SHP77 treated with DMSO at 0.1 percent for 48 hours (cell line): ENCODE results near the gene NRROS.

Experiments
- DNase-seq: peaks from one replicate; lab custom pipeline; 2025; lab: John Stamatoyannopoulos, UW

Gene NRROS

DNA sequence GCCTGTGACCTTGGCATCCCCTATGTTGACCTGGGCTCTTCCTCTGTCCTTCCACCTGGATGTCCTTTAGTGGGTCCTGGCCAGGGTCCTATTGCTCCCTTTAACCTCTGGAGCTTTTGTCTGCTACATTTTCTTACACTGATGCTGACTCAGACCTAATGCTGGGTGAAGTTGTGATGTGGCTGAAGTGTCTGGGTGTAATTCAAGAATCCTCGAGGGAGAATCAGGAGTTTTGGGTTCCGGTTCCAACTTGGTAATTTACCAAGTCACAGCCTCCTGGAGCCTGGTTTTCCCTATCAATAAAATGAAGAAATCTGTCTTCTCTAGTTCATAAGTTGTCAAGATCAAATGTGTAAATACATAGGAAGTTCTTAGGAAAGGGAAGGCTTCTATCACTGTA, 46.9 kb downstream of the NRROS start:
- no peak for DNase-seq

DNA sequence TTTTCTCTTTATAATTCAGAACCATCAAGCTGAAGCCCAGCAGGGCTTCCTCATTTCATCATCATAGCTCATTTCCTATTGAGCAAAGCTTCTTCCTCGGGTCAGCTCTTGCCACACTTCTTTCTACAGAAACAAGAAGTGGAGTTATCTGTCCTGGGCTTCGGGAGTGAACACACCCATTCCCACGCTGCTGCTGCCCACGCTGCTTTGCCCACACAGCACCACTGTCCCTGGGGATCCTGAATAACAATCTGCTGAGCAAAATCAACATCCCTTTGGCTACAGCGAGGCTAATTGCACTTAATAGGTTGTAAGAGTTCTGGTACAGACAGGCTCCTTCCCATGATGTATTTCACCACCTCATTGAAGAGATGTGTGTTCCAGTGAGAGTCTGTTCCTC, 48.9 kb downstream of the NRROS start:
- no peak for DNase-seq

DNA sequence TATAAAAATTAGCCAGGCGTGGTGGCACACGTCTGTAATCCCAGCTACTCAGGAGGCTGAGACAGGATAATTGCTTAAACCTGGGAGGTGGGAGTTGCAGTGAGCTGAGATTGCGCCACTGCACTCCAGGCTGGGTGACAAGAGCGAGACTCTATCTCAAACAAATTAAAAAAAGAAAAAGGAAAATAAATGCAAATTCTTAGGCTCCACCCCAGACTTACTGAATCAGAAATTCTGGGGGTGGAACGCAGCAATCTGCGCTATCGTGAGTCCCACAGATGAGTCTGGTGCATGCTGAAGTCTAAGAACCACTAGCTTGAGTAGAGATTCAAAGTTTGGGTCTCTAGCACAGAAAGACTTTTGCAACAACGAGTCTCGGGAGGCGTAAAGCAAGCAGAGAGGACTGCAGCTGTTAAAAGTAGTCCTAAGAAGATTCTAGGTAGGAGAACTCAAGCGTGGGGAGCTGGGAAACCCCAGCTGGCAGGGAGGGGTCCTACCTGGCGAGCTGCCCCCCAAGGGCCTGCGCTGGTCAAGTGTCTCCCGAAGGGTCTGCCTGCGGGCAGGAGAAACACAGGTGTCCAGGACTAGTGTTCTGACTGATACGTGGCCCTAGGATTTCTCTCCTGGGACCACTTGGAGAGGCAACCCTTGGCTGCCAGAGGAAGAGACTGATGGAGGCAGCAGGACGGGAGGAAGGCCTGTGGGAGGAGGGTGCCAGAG, 50.6 kb downstream of the NRROS start:
- DNase-seq, result no peak

DNA sequence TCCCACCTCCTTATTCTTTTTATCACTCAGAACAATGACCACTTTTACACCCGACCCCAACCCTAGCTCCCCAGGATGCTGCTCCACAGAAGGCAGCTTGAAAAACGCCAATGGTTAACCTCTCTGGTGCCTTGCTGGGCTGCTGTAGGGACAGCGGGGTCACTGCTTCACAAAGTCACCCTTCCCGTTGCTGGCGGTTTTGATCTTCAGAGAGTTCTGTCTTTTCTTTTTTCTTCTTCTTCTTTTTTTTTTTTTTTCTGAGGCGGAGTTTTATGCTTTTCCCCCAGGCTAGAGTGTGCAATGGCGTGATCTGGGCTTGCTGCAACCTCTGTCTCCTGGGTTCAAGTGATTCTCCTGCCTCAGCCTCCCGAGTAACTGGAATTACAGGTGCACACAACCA, 51.9 kb downstream of the NRROS start:
- no peak for DNase-seq

DNA sequence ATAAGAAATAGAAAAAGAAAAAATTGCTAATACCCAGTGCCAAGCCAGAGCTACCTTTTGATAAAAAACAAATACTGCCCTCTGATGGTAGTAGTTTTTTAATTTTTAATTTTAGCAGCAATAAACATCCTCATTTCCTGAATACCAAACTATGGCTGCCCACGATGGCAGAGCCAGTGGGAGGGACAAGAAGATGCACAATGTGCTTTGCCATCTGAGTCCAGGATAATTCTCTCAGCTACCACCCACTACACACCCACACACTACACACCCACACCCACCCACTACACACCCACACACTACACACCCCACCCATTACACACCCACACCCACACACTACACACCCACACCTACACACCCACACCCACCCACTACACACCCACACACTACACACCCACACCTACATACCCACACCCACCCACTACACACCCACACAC, 54.7 kb downstream of the NRROS start:
- DNase-seq, result no peak

DNA sequence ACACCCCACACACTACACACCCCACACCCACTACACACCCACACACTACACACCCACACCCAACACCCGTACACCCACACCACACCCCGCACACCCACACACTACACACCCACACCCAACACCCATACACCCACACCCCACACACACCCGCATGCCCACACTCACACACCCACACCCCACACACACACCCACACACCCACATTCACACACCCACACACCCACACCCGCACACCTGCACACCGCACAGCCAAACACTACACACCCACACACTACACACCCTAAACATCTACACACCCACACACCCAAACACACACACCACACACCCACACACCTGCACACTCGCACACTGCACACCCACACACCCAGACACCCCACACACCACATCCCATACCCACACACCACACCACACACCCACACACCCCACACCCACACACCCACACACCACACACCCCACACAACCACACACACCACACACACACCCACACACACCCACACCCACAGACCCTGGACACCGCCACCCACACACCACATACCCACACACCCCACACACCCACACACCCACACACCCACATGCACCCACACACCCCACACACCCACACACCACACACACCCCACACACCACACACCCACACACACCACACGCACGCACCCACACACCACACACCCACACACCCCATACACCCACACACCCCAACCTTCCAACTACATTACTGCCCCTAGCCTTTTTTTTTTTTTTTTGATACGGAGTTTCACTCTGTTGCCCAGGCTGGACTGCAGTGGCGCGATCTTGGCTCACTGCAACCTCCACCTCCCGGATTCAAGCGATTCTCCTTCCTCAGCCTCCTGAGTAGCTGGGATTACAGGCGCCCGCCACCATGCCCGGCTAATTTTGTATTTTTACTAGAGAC, 55.7 kb downstream of the NRROS start:
- no peak for DNase-seq

DNA sequence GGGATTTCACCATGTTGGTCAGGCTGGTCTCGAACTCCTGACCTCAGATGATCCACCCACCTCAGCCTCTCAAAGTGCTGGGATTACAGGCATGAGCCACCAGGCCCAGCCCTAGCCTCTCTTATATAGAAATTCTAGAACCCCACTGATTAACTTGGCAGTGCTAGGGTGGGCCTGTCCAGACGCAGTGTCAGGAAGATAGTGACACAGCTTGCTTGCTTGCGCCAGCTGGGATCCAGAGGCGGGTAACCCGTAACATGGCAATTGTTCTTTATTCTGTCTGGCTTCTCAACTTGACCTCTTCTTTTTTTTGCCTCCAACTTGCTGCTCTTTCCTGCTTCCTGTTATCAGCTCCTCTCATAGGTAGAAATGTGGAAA, 56.3 kb downstream of the NRROS start:
- no peak for DNase-seq

DNA sequence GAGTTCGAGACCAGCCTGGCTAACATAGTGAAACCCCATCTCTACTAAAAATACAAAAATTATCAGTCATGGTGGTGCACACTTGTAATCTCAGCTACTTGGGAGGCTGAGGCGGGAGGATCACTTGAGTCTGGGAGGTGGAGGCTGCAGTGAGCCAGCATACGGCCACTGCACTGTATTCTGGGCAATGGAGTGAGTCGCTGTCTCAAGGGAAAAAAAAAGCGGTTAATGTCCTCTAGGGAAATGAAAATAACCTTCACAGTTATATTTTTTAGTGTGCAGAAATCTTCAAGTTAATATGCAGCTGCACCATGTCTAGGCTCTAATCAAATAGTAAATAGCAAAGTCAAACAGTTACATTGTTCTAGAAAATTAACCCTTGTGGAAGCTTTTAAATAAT, 57.8 kb downstream of the NRROS start:
- no peak for DNase-seq

DNA sequence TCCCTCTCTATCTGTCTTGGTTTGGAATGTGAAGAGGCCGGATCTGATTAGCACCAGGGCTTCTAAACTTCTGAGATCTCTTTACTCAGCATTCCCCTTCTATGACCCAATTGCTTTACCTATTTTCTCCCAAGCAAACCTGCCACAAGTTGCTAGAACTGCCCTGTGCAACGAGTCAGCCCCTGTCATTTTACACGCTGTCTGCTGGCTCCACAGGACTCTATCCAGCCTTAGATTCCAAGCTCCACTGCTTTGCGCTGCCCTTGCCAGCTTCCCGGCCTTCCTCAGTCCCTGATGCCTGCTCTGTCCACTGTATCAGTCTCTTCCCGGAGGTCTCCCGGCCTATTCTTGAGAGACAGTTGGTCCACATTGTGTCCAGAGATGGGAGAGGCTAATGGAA, 60.3 kb downstream of the NRROS start:
- no peak for DNase-seq

DNA sequence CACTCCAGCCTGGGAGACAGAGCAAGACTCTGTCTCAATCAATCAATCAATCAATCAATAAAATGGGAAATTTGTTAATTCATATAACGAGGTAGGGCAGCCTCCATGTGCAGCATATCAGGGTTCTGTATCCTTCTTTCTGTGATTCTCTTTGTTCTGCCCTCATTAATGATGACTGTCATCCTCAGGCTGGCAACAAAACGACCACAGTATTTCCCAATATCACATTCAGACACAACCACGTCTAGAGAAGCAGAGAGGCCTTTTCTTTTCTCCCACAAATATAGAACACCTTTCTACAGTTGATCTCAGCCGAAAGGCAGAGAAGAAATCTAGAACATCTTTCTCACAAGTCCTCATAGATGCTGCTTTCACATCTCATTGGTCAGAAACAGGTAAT, 61.3 kb downstream of the NRROS start:
- no peak for DNase-seq

DNA sequence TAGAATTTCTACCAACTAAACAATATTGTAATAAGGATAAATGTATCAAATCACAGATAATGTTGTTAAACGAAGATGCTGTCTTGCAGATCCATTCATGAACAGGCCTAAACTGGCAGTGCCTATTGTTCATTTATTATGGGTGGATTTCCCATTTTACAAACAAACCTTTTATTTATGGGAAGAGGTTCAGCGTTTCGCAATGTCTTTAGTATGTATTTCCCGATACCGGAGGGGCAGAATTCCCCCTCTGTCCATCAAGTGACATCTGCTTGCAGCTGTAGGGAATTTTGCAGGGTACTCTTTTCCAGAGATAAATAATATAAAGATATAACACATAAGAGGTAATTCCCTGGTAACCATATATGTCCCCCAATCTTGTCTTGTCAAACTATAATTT, 66.8 kb downstream of the NRROS start:
- DNase-seq, result no peak

DNA sequence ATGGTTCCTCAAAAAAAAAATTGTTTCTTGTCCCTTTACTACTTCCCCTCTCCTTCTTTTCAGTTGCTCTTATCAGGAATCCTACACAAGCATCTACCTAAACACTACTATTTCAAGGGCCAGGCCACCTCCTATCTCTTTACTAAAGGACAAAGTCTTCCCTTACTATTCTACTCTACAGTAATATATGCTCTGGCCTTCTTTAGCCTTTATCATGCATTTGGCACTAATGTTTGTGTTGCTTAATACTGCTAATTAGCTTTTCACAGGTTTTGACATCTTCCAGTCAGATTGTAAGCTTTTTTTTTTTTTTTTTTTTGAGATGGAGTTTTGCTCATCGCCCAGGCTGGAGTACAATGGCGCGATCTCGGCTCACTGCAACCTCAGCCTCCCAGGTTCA, 67.2 kb downstream of the NRROS start:
- DNase-seq, result no peak

DNA sequence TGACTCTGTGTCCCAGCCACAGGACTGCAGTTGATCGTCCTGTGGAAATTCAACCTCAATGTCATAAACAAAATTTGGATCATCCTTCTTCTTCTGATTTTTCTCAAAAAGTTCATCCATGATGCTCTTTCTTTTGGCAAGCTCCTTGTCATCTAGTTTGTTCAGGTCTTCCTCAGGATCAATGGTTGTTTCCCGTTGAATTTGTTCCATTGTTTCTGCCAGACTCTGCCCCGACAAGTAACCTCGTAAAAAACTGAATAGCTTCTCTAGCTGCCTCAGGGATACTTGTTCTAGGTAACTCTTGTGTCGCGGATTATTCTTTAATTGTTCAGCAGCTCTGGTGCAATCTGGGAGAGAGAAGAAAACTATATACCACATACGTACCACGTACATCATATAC, 68.1 kb downstream of the NRROS start:
- DNase-seq, result no peak

DNA sequence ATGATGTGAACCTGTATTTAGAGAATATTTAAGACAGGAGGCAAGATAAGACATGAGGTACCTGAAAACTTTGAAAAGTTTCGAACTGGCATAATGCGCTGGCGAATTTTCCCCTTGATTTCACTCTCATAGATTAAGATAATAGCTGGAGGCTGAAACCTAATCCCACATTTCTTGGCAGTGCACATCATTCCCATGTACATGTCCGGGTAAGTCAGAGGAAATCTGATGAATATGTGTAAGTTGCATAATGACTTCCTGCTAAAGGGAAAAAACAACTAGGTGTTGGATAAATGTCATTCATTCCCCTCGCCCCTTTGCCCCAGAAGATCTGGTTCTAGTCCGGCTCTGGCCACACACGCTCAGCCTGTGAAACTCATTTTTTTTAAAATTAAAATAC, 69.0 kb downstream of the NRROS start:
- DNase-seq, result no peak
